Astrocyte (in vitro differentiated cells and primary cell): ENCODE data around the gene IL27RA. TPM values are rescaled to one million over a fixed set of nuclear protein-coding genes. Genes with fewer than 3 reads are reported as not detected.
A peak's percentile ranks its signal among the peaks of the same experiment; 100 is the strongest.

Source experiments
- DNase-seq: peaks from one replicate; pipeline ENCODE4 v3.0.0-alpha.2; 2010; ENCODE audit warnings: low read depth
- FAIRE-seq: peaks from 2 replicates; lab custom pipeline; 2011; peaks lifted over from hg19 to GRCh38; lab: Jason Lieb, UNC
- H2AFZ ChIP-seq: 2 replicates; pipeline ENCODE4 v1.6.0; 2012; ENCODE audit warnings: low read depth, low read length, inconsistent platforms
- H3K27ac ChIP-seq: 2 replicates; pipeline ENCODE4 v1.5.1; 2011; ENCODE audit warnings: low read depth, low read length, inconsistent platforms
- H3K27me3 ChIP-seq: 2 replicates; pipeline ENCODE4 v1.6.0; 2011; ENCODE audit warnings: low read length, inconsistent platforms; ENCODE audit not compliant: insufficient read depth
- H3K36me3 ChIP-seq: 2 replicates; pipeline ENCODE4 v1.5.1; 2011; ENCODE audit warnings: low read length, inconsistent platforms; ENCODE audit not compliant: insufficient read depth
- H3K4me1 ChIP-seq: 2 replicates; pipeline ENCODE4 v1.5.1; 2011; ENCODE audit warnings: low read length, inconsistent platforms; ENCODE audit not compliant: insufficient read depth
- H3K4me2 ChIP-seq: 2 replicates; pipeline ENCODE4 v1.6.0; 2012; ENCODE audit warnings: low read length, inconsistent platforms
- H3K4me3 ChIP-seq: 2 replicates; pipeline ENCODE4 v1.5.1; 2011; ENCODE audit warnings: low read depth, mild to moderate bottlenecking, low read length, inconsistent platforms; ENCODE audit not compliant: insufficient read depth
- H3K79me2 ChIP-seq: 2 replicates; pipeline ENCODE4 v1.6.0; 2012; ENCODE audit warnings: mild to moderate bottlenecking, low read length, inconsistent platforms; ENCODE audit not compliant: insufficient read depth
- H3K9ac ChIP-seq: 2 replicates; pipeline ENCODE4 v1.6.0; 2012; ENCODE audit warnings: mild to moderate bottlenecking, low read length, inconsistent platforms
- H3K9me3 ChIP-seq: 2 replicates; pipeline ENCODE4 v1.5.1; 2012; ENCODE audit warnings: low read depth, mild to moderate bottlenecking, low read length, inconsistent platforms; ENCODE audit not compliant: insufficient read depth
- H4K20me1 ChIP-seq: 2 replicates; pipeline ENCODE4 v1.6.0; 2012; ENCODE audit warnings: low read length, inconsistent platforms; ENCODE audit not compliant: insufficient read depth
- H3K27ac Mint-ChIP-seq: one replicate; pipeline ENCODE4 v1.8.0; 2021; ENCODE audit warnings: mild to moderate bottlenecking, mixed read lengths; ENCODE audit not compliant: unreplicated experiment
- H3K27me3 Mint-ChIP-seq: one replicate; pipeline ENCODE4 v1.8.0; 2021; ENCODE audit warnings: low read depth, mixed read lengths; ENCODE audit not compliant: unreplicated experiment
- H3K36me3 Mint-ChIP-seq: one replicate; pipeline ENCODE4 v1.8.0; 2021; ENCODE audit warnings: low read depth, mixed read lengths; ENCODE audit not compliant: unreplicated experiment
- H3K4me1 Mint-ChIP-seq: one replicate; pipeline ENCODE4 v1.8.0; 2021; ENCODE audit warnings: low read depth, mixed read lengths; ENCODE audit not compliant: unreplicated experiment
- H3K4me3 Mint-ChIP-seq: one replicate; pipeline ENCODE4 v1.8.0; 2021; ENCODE audit warnings: mild to moderate bottlenecking, moderate library complexity, mixed read lengths; ENCODE audit not compliant: unreplicated experiment
- H3K9me3 Mint-ChIP-seq: one replicate; pipeline ENCODE4 v1.8.0; 2021; ENCODE audit warnings: mild to moderate bottlenecking, mixed read lengths; ENCODE audit not compliant: unreplicated experiment
- CTCF ChIP-seq: IDR thresholded peaks from 2 replicates; pipeline ENCODE4 v1.5.1; 2011; ENCODE audit warnings: low read depth, mild to moderate bottlenecking, inconsistent platforms, low read length, moderate library complexity; ENCODE audit not compliant: insufficient read depth
- EZH2 ChIP-seq: IDR thresholded peaks from 2 replicates; pipeline ENCODE4 v1.6.1; 2012; ENCODE audit warnings: mild to moderate bottlenecking, low read length, inconsistent platforms; ENCODE audit not compliant: insufficient read depth
- total RNA-seq: library from RNA; stranded (reverse); gene quantifications from 2 replicates; pipeline ENCODE4 v1.2.1, GENCODE V29; 2021

IL27RA gene
- total RNA-seq, 1 donor from 2014 or later = 5.7 TPM

GRCh38 chr19:14005349-14006084, 26.0 kb upstream of the IL27RA start:
- Mint-ChIP-seq H3K9me3 (no peaks in the 10 kb centered on the region), H3K27me3 (no peaks in the 10 kb centered on the region), H3K4me1 (peaks cover 14% of the 10 kb centered on the region), H3K27ac (peak overlapping the region; percentile 83), H3K36me3 (no peaks in the 10 kb centered on the region), H3K4me3 (peak overlapping the region; percentile 81)
- TF ChIP-seq CTCF = no peak
- TF ChIP-seq EZH2 = no peak
- Histone ChIP-seq H2AFZ (no peak overlapping the region), H3K4me2 (peak overlapping the region; percentile 89), H3K4me3 (peak overlapping the region; percentile 48), H3K9me3 (no peaks in the 10 kb centered on the region), H3K79me2 (peaks cover 11% of the 10 kb centered on the region), H3K4me1 (peaks cover 4% of the 10 kb centered on the region), H4K20me1 (peaks cover 12% of the 10 kb centered on the region), H3K9ac (peak overlapping the region; percentile 92), H3K36me3 (no peaks in the 10 kb centered on the region), H3K27me3 (no peaks in the 10 kb centered on the region), H3K27ac (peak overlapping the region; percentile 98)
- FAIRE-seq (no peak), DNase-seq (peak; percentile 60)

- Histone ChIP-seq H4K20me1 (peaks cover 11% of the 10 kb centered on the region), H2AFZ (peak within 1 kb of the TSS; percentile 83), H3K36me3 (no peaks in the 10 kb centered on the region), H3K9ac (peak within 1 kb of the TSS; percentile 92), H3K27ac (peak within 1 kb of the TSS; percentile 98), H3K27me3 (no peaks in the 10 kb centered on the region), H3K79me2 (peaks cover 9% of the 10 kb centered on the region), H3K4me1 (peaks cover 4% of the 10 kb centered on the region), H3K4me2 (peak within 1 kb of the TSS; percentile 89), H3K4me3 (peak within 1 kb of the TSS; percentile 78), H3K9me3 (no peaks in the 10 kb centered on the region)
- peak; percentile 100 for DNase-seq
- H3K27me3 Mint-ChIP-seq = no peaks in the 10 kb centered on the region
- no peaks in the 10 kb centered on the region for H3K9me3 Mint-ChIP-seq
- H3K27ac Mint-ChIP-seq = peak within 1 kb of the TSS; percentile 98
- H3K4me3 Mint-ChIP-seq = peak within 1 kb of the TSS; percentile 90
- H3K36me3 Mint-ChIP-seq = no peaks in the 10 kb centered on the region
- peak; percentile 13 for FAIRE-seq
- peaks cover 14% of the 10 kb centered on the region for H3K4me1 Mint-ChIP-seq
- TF ChIP-seq EZH2 (no peak), CTCF (no peak)
These were observed 25.3 kb upstream of the IL27RA start, which contains the start of gene RFX1 for GRCh38 chr19:14006085-14006765. RFX1 (minus strand) TSS chr19:14006320; CDS start chr19:13993843, 12,477 bp downstream.
